ENCODE results near the gene RNF5.

GRCh38 chr6:32164295-32164694 lies 13.9 kb upstream of the RNF5 start, which contains the start of gene EGFL8:
- TF ChIP-seq CTCF (IDR thresholded peaks at IDR 0.05; ENCODE audit: low read depth, low read length) (no peak), POLR2A (IDR thresholded peaks at IDR 0.05; ENCODE audit: extremely low read depth, insufficient read length) (no peak)
